Endothelial cell of umbilical vein (primary cell): ENCODE measurements around the gene TSR3. TPM values are rescaled to one million over a fixed set of nuclear protein-coding genes. Genes with fewer than 3 reads are reported as not detected.

Experiments
- BruUV-seq: library from RNA; stranded (reverse); fragments of 400-500 nt; replicated peaks from 2 replicates; lab custom pipeline; 2021; lab: Mats Ljungman, UMichigan
- CTCF ChIA-PET: fragments of 300-600, 350-600 bp; sonication (Branson Sonifier 250); formaldehyde crosslinking; loops from one replicate; lab custom pipeline; 2021; ENCODE audit warnings: antibody characterized with exemption, inconsistent platforms; lab: Charles Lee
- POLR2A ChIA-PET: fragments of 300-600, 350-600 bp; sonication (Branson Sonifier 250); formaldehyde crosslinking; loops from one replicate; lab custom pipeline; 2021; ENCODE audit warnings: antibody characterized with exemption, inconsistent platforms; lab: Charles Lee
- DNase-seq: peaks from one replicate; pipeline ENCODE4 v3.0.0-alpha.2; 2011; ENCODE audit warnings: low read depth, low spot score
- FAIRE-seq: peaks from 2 replicates; lab custom pipeline; 2011; peaks lifted over from hg19 to GRCh38; lab: Jason Lieb, UNC
- H2AFZ ChIP-seq: 2 replicates; pipeline ENCODE4 v1.6.0; 2012; ENCODE audit warnings: low read depth, low read length, control low read depth, inconsistent platforms
- H3K27ac ChIP-seq: 2 replicates; pipeline ENCODE4 v1.5.1; 2011; ENCODE audit warnings: low read depth, mild to moderate bottlenecking, control low read depth, low read length, moderate library complexity; ENCODE audit not compliant: insufficient read depth
- H3K27me3 ChIP-seq, 2 experiments: 2 replicates each; pipeline versions ENCODE4 v1.6.0 to v1.6.1; 2011; ENCODE audit warnings: low read length in 2 of 2, mixed read lengths in 1 of 2; ENCODE audit not compliant: control insufficient read depth in 2 of 2, insufficient read depth in 2 of 2
- H3K36me3 ChIP-seq, 2 experiments: 2 replicates in 1 of 2; 3 replicates in 1 of 2; pipeline ENCODE4 v1.5.1; 2011; ENCODE audit warnings: low read length in 2 of 2, mild to moderate bottlenecking in 1 of 2, moderate library complexity in 1 of 2; ENCODE audit not compliant: control insufficient read depth in 2 of 2, insufficient read depth in 2 of 2; ENCODE audit errors: extremely low read depth in 1 of 2
- H3K4me1 ChIP-seq: 3 replicates; pipeline ENCODE4 v1.5.1; 2011; ENCODE audit warnings: mild to moderate bottlenecking, low read length; ENCODE audit not compliant: control insufficient read depth, insufficient read depth; ENCODE audit errors: extremely low read depth
- H3K4me2 ChIP-seq: 2 replicates; pipeline ENCODE4 v1.6.1; 2011; ENCODE audit warnings: low read length, control low read depth, mixed read lengths; ENCODE audit not compliant: insufficient read depth
- H3K4me3 ChIP-seq, 3 experiments: fragments of 200-600 bp in 1 of 3; sonication (generic), shearing (Covaris generic) in 1 of 3; replicated peaks in 1 of 3; 2 replicates each; pipeline ENCODE4 v1.5.1; 2011 to 2016; ENCODE audit warnings: control low read depth in 3 of 3, low read length in 3 of 3, mild to moderate bottlenecking in 2 of 3, inconsistent platforms in 1 of 3, low read depth in 1 of 3, moderate library complexity in 1 of 3; ENCODE audit not compliant: insufficient read depth in 1 of 3
- H3K79me2 ChIP-seq: 2 replicates; pipeline ENCODE4 v1.6.0; 2012; ENCODE audit warnings: low read length, inconsistent platforms; ENCODE audit not compliant: control insufficient read depth, insufficient read depth
- H3K9ac ChIP-seq: replicated peaks from 2 replicates; pipeline ENCODE3; 2011; ENCODE audit warnings: low read length, control low read depth; ENCODE audit not compliant: insufficient read depth; ENCODE audit errors: extremely low read depth
- H3K9me1 ChIP-seq: replicated peaks from 3 replicates; pipeline ENCODE4 v1.6.0; 2011; ENCODE audit warnings: mild to moderate bottlenecking, low read length; ENCODE audit not compliant: control insufficient read depth, insufficient read depth; ENCODE audit errors: extremely low read depth
- H3K9me3 ChIP-seq: replicated peaks from 2 replicates; pipeline ENCODE4 v1.5.1; 2012; ENCODE audit warnings: low read length, inconsistent platforms; ENCODE audit not compliant: control insufficient read depth, insufficient read depth
- H4K20me1 ChIP-seq: replicated peaks from 2 replicates; pipeline ENCODE3; 2011; ENCODE audit warnings: mild to moderate bottlenecking, low read length; ENCODE audit not compliant: control insufficient read depth, insufficient read depth; ENCODE audit errors: extremely low read depth
- EZH2 ChIP-seq: IDR thresholded peaks from 2 replicates; pipeline ENCODE4 v1.6.1; 2012; ENCODE audit warnings: borderline replicate concordance, low read depth, mild to moderate bottlenecking, moderate library complexity, low read length, inconsistent platforms; ENCODE audit not compliant: severe bottlenecking
- FOS ChIP-seq: IDR thresholded peaks from 2 replicates; pipeline ENCODE4 v1.6.1; 2011; ENCODE audit warnings: mild to moderate bottlenecking, low read length, moderate library complexity, borderline replicate concordance; ENCODE audit not compliant: insufficient read depth
- GATA2 ChIP-seq: IDR thresholded peaks from 2 replicates; pipeline ENCODE4 v1.7.0; 2011; ENCODE audit warnings: low read depth, mild to moderate bottlenecking, moderate library complexity, mixed read lengths, low read length; ENCODE audit not compliant: insufficient read length, insufficient read depth
- JUN ChIP-seq: IDR thresholded peaks from 2 replicates; pipeline ENCODE4 v1.6.1; 2011; ENCODE audit warnings: borderline replicate concordance, low read depth; ENCODE audit not compliant: insufficient read length, insufficient read depth
- MYC ChIP-seq: IDR thresholded peaks from one replicate; pipeline ENCODE4 v1.6.1; 2011; ENCODE audit warnings: mild to moderate bottlenecking, low read depth, low read length
- POLR2A ChIP-seq: IDR thresholded peaks from 2 replicates; pipeline ENCODE4 v1.6.1; 2012; ENCODE audit warnings: low read depth, mild to moderate bottlenecking, control low read depth, low read length
- POLR2AphosphoS5 ChIP-seq: IDR thresholded peaks from 2 replicates; pipeline ENCODE4 v1.6.1; 2012; ENCODE audit warnings: low read depth, mild to moderate bottlenecking, control low read depth, low read length, moderate library complexity; ENCODE audit not compliant: insufficient read depth
- dilution Hi-C: fragments of 300-500 bp; cut with MboI; formaldehyde crosslinking; loops from one replicate; pipeline ENCODE4 v1.15.0; 2019; ENCODE audit warnings: low sequenced_read_pairs; ENCODE audit not compliant: extremely low pct_ligation_motif_present
- intact Hi-C: fragments of 100-400 bp; cut with micrococcal nuclease; formaldehyde crosslinking; loops from one replicate; pipeline ENCODE4 v1.10.0; 2022
- polyA plus RNA-seq, 4 experiments: library from polyadenylated mRNA; depleted of rRNA in 3 of 4; stranded (reverse) in 3 of 4; unstranded in 1 of 4; fragments of >200 nt; gene quantifications; 2 replicates each; pipeline versions ENCODE4 v1.2.1 to v1.2.3, GENCODE V29; 2011 to 2012; ENCODE audit warnings: missing spikeins in 1 of 4
- total RNA-seq: library from RNA; stranded (reverse); gene quantifications from 2 replicates; pipeline ENCODE4 v1.2.3, GENCODE V29; 2021
- TF ChIP-seq, protein P1 (sequence below): IDR thresholded peaks from 2 replicates; pipeline ENCODE4 v1.6.1; 2011; ENCODE audit not compliant: insufficient read depth, insufficient read length
- TF ChIP-seq, protein P2 (sequence below), 2 donors: IDR thresholded peaks; 1 replicate in 1 of 2; 2 replicates in 1 of 2; pipeline ENCODE4 v1.5.1; 2011; ENCODE audit warnings: low read length in 2 of 2, mild to moderate bottlenecking in 2 of 2, moderate library complexity in 2 of 2, control low read depth in 1 of 2, inconsistent platforms in 1 of 2, low read depth in 1 of 2; ENCODE audit not compliant: insufficient read depth in 1 of 2; ENCODE audit errors: extremely low read depth in 1 of 2

Gene TSR3
- total and polyA plus RNA-seq, 2 donors (not counting 3 experiments of a cell fraction or from before 2014, with no cell fraction given): 65.4 to 82.7 TPM

DNA sequence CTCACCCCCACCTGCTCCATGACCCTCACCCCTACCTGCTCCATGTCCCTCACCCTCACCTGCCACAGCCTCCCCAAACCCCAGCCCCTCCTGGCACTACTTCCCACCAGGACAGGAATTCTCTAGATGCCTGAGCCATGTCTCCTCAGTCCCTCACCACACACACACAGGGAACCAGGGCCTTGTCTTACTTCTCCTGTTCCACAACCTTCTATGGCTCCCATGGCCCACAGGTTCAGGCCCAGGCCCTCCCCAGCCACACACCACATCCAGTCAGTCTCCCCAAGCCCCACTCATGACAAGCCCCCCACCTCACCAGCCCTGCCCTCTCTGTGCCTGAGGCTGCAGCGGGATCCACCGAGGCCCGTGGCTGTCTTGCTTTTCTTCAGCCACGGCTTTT lies 45.3 kb downstream of the TSR3 start:
- dilution Hi-C loops: no loop called here
- H3K27ac ChIP-seq: no peak overlapping the region
- no peak for TF ChIP-seq POLR2A
- no peak for TF ChIP-seq MYC
- TF ChIP-seq POLR2AphosphoS5: no peak
- no peak for TF ChIP-seq JUN
- no peak for TF ChIP-seq EZH2
- no peak for TF ChIP-seq GATA2
- TF ChIP-seq, protein P1, sequence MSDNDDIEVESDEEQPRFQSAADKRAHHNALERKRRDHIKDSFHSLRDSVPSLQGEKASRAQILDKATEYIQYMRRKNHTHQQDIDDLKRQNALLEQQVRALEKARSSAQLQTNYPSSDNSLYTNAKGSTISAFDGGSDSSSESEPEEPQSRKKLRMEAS: no peak
- no peak for TF ChIP-seq FOS
- no peak overlapping the region for H2AFZ ChIP-seq
- no peaks in the 10 kb centered on the region for H3K27me3 ChIP-seq
- FAIRE-seq (no peak), DNase-seq (no peak)
- no peak overlapping the region for H3K4me2 ChIP-seq
- H4K20me1 ChIP-seq: no peaks in the 10 kb centered on the region
- intact Hi-C loops: loop anchor here (10.0 kb wide), 2 partner anchors 98 to 478 kb away; partner anchors contain the start of genes NUBP2 and SPSB3
- H3K9ac ChIP-seq: no peak overlapping the region
- H3K9me1 ChIP-seq: no peaks in the 10 kb centered on the region
- POLR2A ChIA-PET: no interaction called here
- no peak overlapping the region for H3K4me3 ChIP-seq
- CTCF ChIA-PET: interaction anchor here (1.0 to 1.6 kb wide), 2 partner anchors 9 to 11 kb away, joined by 3 to 5 read pairs; no protein-coding TSS in a partner anchor
- no peaks in the 10 kb centered on the region for H3K9me3 ChIP-seq
- BruUV-seq: no TSS peak
- peaks cover 9% of the 10 kb centered on the region for H3K4me1 ChIP-seq
- no peaks in the 10 kb centered on the region for H3K36me3 ChIP-seq
- H3K79me2 ChIP-seq: peaks cover 15% of the 10 kb centered on the region

DNA sequence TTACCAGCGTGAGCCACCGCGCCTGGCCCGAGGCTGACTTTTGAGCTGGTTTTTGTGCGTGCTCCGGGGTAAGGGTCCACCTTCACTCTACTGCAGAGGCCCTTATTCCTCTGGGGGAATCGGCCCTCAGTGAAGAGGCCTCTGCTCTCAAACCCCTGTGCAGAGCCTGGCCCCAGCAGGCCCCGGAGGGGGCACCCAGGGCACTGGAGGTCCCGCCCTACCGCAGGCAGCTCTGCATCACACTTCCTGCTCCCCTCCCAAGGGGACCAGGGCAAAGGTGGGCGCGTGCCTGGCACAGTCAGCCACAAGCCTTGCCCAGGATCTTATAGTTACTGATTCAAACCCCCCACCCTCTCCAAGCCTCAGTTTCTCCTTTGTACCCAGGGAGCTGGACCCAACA lies 45.9 kb downstream of the TSR3 start:
- POLR2A ChIA-PET: no interaction called here
- H3K27me3 ChIP-seq: no peaks in the 10 kb centered on the region
- no TSS peak for BruUV-seq

More for the DNA sequence above, 45.9 kb downstream of the TSR3 start:
- intact Hi-C loops (loop anchor here (10.0 kb wide), 2 partner anchors 99 to 479 kb away; partner anchors contain the start of genes NUBP2 and SPSB3), dilution Hi-C loops (no loop called here)
- FAIRE-seq (no peak), DNase-seq (no peak)
- Histone ChIP-seq H3K36me3 (no peaks in the 10 kb centered on the region), H3K9ac (no peak overlapping the region), H2AFZ (no peak overlapping the region), H3K79me2 (peaks cover 10% of the 10 kb centered on the region), H3K27ac (no peak overlapping the region), H3K9me3 (no peaks in the 10 kb centered on the region), H3K9me1 (no peaks in the 10 kb centered on the region), H3K4me1 (peaks cover 4% of the 10 kb centered on the region), H3K4me2 (no peak overlapping the region), H4K20me1 (no peaks in the 10 kb centered on the region), H3K4me3 (no peak overlapping the region)
- TF ChIP-seq, protein P2, sequence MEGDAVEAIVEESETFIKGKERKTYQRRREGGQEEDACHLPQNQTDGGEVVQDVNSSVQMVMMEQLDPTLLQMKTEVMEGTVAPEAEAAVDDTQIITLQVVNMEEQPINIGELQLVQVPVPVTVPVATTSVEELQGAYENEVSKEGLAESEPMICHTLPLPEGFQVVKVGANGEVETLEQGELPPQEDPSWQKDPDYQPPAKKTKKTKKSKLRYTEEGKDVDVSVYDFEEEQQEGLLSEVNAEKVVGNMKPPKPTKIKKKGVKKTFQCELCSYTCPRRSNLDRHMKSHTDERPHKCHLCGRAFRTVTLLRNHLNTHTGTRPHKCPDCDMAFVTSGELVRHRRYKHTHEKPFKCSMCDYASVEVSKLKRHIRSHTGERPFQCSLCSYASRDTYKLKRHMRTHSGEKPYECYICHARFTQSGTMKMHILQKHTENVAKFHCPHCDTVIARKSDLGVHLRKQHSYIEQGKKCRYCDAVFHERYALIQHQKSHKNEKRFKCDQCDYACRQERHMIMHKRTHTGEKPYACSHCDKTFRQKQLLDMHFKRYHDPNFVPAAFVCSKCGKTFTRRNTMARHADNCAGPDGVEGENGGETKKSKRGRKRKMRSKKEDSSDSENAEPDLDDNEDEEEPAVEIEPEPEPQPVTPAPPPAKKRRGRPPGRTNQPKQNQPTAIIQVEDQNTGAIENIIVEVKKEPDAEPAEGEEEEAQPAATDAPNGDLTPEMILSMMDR (IDR thresholded peaks at IDR 0.05; ENCODE audit: extremely low read depth in 1 of 2, insufficient read depth in 1 of 2, low read depth in 1 of 2, low read length in 2 of 2): no peak
- TF ChIP-seq MYC: no peak
- TF ChIP-seq POLR2AphosphoS5: no peak
- no peak for TF ChIP-seq JUN
- TF ChIP-seq FOS: no peak
- no peak for TF ChIP-seq GATA2
- no peak for TF ChIP-seq EZH2
- no peak for TF ChIP-seq POLR2A
- TF ChIP-seq, protein P1: no peak
- CTCF ChIA-PET: interaction anchor here (1.0 to 1.6 kb wide), 3 partner anchors 9 to 16 kb away, joined by 3 to 5 read pairs (median 3); no protein-coding TSS in a partner anchor
